Stimulated activated CD8-positive, alpha-beta memory T cell treated with anti-CD3 and anti-CD28 coated beads, Interleukin-2, amount 100 ng/mL, for 48 hours (primary cell): ENCODE data around the gene NDUFC2.
"Not testable (repeated sequence)": the region's sequence is repeated elsewhere in the genome, so short reads cannot be mapped to it uniquely, and the experiment has no call there.

Source experiments
- DNase-seq, 2 donors: peaks; one replicate each; pipeline ENCODE4 v3.0.0-alpha.2; 2020; ENCODE audit warnings: low read depth in 2 of 2

The NDUFC2 gene

DNA sequence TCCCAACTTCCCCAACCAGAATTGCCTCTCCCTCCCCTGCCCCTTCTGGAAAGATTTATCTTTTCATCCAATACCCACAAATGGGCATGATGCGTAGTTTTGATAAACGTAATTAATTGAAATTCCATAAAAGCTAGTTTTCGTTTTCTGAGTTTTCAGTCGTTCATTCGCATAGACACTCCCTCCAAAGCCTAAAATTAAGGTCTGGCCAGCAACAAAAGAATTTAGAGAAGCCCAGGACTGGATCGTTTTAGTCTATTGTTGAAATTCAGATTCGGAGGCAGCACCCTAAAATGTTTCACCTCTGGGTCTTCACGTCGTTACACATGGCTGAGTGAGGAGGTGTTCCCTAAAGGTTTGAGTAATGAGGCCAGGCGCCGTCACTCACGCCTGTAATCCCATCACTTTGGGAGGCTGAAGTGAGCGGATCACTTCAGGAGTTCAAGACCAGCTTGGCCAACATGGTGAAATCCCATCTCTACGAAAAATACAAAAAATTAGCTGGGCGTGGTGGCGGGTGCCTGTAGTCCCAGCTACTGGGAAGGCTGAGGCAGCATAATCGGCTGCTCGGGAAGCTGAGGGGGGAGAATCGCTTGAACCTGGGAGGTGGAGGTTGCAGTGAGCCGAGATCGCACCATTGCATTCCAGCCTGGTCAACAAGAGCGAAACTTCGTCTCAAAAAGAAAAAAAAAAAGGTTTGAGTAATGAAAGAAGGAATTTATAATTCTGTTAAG, 589 bp upstream of the NDUFC2 start:
- DNase-seq, result no peak

DNA sequence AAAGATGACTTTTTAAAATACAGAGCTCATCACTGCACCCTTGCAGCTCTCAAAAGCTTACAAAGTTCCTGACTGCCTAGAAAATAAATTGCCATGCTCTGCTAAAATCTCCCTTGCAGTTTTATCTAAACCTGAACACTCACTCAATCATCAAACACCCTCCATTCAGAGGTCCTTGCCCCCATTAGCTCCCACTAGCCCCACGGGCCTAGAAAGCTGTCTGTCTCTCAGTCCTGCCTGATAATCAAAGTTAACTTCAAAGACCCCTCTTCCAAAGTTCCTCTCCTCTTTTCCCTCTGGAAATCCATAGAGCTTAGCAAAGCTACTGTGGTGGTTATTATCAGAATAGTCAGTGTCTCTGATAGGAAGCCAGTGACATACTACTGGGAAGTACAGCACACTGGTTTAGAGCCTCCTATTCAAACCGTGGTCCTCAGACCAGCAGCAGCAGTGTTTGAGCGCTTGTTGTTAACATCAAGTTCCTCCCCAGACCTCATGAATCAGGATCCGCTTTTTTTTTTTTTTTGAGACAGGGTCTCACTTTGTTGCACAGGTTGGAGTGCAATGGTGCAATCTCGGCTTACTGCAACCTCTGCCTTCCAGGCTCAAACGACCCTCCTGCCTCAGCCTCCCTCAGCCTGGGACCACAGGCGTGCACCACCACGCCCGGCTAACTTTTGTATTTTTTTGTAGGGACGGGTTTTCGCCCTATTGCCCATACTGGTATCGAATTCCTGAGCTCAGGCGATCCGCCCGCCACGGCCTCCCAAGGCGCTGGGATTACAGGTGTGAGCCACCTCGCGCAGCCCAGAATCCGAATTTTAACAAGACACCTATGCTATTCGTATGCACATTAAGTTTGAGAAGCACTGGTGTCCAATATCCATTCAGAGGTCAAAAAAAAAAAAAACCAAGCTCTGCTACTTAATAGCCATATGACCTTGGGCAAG, 1.2 kb downstream of the NDUFC2 start:
- no peak for DNase-seq

DNA sequence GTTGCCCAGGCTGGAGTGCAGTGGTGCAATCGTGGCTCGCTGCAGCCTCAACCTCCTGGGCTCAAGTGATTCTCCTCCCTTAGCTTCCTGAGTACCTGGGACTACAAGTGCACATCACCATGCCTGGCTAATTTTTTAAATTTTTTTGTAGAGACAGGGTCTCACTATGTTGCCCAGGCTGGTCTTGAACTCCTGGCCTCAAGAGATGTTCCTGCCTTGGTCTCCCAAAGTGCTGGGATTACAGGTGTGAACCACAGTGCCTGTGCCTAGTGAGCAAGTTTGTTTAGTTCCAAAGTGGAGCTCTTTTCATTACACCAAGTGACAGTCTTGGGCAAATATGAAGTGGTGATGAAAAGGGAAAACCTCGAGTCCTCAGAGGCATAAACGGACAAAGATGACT, 2.1 kb downstream of the NDUFC2 start:
- DNase-seq, result not testable (repeated sequence)

DNA sequence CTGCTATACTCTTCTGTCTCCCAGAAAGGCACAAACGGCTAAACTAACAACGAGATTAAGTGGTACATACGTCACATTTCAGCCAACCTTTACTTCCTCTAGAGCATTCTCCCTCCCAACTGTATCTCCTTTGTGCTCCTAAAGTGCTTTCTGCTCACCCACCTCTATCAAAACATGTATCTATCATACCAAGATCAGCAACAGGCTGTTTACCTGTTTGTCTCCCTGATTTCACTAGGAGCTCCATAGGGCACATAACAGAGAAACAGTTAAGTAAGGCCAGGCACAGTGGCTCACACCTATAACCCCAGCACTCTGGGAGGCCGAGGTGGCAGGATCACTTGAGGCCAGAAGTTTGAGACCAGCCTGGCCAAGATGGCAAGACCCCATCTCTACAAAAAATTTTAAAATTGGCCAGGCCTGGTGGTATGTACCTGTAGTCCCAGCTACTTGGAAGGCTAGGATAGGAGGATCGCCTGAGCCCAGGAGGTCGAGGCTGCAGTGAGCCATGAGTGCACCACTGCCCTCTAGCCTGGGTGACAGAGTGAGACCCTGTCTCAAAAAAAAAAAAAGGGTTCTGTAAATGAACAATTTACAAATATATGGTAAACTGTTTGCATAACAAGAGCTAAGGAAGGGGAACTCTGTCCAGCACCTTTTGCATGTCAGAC, 2.8 kb downstream of the NDUFC2 start:
- no peak for DNase-seq

DNA sequence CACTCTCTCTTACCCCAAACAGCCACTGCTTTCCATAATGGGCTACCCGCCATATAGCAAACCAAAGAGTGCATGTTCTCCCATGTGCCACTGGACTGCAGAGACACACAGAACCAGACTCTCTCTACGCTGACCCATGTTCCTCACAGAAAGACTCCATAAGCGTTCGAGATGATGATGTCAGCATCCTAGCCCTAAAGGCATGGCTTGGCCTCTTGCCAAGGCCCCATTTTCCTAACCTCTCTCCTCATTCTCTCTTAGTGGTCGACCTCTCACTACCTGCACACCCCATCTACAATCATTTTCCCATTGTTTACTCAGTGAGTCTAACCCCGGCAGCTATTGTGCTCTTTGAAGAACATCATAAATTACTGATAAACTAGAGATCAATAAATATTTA, 4.9 kb downstream of the NDUFC2 start:
- no peak for DNase-seq

DNA sequence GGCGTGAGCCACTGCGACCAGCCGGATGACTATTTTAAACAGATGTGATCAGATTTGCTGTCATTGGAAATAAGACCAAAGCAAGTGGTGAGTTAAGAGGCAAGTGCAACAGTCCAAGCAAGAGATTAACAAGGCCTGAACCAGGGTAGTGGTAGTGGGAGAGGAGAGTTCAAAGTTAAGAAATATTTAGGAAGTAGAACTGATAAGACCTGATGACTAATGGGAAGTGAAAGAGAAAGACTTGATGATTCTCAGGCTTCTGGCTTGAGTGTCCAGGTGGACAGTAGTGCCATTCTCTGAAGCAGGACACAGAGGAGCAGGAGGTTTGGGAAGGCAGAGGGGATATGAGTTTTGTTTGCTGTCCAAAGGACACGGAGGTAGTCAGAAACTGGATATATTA, 7.2 kb downstream of the NDUFC2 start:
- no peak for DNase-seq

DNA sequence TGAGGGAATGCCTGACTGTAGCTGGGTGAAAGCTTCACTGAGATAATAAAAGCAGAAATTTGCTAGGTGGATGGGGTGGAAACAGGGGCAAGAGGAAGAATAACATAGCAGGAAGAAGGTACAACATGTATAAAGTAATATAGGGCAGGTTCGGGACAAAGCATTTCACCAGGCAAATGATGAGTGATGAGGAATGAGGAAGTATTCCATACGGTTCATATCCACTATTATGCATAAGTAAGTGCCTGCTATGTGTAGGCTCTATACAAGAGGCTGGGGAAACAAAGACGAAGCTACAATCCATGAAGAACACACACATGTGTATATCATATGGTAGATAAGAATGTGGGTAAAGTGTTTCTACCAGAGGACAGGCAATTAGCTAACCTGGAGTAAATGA, 7.9 kb downstream of the NDUFC2 start:
- DNase-seq, result no peak

DNA sequence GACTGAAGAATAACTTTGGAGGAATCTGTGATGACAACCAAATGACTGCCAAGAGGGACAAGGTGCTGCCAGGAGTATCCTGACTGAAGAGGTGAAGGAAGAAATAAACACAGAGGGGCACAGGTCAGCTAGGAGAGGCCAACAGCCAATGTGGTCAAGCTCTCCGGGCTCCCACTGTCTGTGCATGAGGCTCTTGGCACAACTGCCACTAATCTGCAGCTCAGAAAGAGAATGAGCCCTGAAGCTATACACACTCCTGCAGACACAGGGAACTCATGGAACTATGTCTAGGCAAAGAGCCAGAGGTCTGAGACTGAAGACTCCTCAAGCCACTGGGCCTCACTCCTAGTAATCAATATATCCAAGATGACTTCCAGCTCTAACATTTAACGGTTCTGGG, 9.0 kb downstream of the NDUFC2 start:
- no peak for DNase-seq

DNA sequence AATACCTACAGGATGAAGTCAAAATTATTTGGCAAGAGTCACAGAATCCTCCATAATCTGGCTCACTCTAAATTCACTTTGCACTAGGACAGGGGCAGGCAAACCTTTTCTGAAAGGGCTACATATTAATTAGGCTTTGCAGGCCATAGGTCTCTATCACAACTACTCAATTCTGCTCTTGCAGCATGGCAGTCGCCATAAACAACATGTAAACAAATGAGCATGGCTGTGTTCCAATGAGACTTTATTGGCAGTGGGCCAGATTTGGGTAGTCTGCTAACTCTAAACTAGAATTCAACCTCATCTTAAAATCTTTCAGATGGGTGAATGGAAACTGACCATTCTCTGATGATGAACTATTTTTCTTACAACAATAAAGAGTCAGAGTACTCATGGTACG, 10.2 kb downstream of the NDUFC2 start:
- DNase-seq, result no peak

DNA sequence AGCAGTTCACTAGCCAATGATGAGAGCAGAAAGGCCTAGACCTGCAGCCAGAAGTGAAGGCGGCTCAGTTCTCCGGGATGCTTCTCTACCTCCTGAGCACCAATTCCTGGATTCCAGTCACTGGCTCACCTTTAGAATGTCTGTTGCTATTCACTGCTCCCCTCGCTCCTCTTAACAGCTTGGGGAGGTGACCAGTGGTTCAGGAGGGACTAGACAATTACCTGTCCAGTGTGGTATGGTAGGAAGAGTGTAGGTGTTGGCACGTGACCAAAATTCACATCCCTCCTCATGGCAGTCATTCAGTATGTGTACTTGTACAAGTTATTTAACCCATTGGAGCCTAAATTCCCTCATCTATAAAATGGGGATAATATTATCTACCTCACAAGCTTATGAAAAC, 12.0 kb downstream of the NDUFC2 start:
- no peak for DNase-seq

DNA sequence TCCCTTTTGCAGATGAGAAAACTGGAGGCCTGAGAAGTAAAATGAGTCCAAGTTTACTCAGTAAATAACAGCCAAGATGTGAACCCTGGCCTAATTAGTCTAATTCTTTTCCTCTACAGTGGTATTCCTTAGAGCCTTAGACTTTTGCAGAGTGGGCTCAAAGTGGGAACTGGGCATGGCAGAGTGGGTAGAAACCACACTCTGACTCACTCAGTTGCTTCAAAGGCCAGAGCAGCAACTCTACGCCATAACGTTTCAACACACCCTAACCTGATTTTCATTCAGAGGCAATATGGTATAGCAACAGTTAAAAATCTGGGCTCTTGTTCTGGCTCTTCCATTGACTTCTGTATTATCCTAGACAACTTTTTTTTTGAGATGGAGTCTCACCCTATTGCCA, 13.2 kb downstream of the NDUFC2 start:
- no peak for DNase-seq

DNA sequence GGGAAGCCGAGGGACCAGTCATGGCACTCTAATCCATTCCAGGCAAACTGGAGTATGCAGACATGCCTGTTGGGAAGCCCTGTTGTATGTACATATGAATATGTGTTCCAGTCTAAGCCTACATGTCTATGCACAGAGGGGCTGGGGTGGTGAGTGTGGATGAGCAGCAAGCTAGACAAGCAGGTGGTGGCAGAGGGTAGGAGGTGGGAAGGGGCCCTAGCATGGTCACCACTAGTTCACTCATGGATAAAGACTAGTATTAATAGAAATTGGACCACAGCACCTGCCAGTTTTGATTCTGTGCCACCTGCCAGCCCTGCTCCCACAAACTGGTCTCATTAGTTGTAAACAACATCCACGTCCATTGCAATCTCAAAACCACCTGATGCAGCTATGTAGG, 14.5 kb downstream of the NDUFC2 start:
- no peak for DNase-seq

DNA sequence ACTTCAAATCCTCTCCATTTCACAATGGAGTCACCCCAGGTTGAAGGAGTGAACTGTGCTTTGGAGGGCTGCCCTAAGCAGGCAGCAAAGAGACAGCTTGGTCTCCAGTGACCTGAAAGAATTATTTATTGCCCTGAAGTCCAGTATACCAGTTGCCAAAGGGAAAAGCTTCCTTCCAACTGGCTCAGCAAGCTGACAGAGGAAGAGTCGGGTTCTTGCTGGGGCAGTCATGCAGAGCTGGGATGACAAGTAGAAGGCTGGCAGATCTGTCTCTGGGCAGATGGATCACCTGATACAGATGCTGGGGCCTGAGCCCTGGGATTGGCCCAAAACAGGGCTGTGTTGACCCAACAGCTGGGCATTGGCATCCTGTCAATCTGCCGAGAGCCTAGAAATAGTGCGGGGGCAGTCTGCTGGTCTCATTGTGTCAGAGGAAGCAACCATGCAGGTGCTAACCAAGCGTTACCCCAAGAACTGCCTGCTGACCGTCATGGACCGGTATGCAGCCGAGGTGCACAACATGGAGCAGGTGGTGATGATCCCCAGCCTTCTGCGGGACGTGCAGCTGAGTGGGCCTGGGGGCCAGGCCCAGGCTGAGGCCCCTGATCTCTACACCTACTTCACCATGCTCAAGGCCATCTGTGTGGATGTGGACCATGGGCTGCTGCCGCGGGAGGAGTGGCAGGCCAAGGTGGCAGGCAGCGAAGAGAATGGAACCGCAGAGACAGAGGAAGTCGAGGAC, 16.1 kb downstream of the NDUFC2 start, which contains the start of gene THRSP:
THRSP (plus strand) TSS at position 422 of the 742 bp plus-strand sequence; CDS start at position 443, 21 bp downstream.
- DNase-seq, result no peak

DNA sequence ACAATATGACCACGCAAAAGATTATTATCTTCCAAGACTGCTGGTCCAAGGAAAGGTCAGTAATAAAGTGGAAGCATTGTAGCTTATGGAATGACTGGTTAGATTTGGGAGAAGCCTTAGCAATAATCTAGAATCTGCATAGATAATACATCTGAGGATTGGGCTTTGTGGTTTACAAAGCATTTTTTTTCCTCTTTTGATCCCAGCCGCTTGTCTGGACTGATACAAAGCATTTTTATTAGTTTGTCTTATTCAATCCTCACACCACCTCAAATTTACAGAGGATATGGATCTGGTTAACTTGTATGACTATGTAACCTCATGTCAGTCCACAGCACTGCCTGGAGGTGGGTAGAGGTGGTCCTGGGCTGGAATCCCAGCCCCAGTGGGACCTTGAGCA, 17.0 kb downstream of the NDUFC2 start:
- DNase-seq, result no peak

DNA sequence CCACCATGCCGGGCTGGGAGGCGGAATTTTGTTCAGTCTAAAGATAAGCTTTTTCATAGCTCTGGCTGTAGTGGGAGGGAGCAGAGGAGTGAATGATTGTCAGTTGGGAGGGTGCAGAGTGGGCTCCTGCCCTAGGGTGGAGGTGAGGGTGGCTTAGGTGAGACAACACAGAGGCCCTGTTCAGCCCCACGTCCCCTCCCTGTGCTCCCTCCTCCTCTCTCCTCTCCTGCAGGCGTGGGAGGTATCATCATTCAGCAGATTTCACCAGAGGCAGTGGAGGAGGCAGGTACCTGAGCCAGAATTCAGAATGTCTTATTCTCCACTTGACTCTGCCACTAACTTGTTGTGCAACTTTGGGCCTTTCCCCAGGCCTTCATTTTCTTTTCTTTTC, 17.7 kb downstream of the NDUFC2 start:
- no peak for DNase-seq

DNA sequence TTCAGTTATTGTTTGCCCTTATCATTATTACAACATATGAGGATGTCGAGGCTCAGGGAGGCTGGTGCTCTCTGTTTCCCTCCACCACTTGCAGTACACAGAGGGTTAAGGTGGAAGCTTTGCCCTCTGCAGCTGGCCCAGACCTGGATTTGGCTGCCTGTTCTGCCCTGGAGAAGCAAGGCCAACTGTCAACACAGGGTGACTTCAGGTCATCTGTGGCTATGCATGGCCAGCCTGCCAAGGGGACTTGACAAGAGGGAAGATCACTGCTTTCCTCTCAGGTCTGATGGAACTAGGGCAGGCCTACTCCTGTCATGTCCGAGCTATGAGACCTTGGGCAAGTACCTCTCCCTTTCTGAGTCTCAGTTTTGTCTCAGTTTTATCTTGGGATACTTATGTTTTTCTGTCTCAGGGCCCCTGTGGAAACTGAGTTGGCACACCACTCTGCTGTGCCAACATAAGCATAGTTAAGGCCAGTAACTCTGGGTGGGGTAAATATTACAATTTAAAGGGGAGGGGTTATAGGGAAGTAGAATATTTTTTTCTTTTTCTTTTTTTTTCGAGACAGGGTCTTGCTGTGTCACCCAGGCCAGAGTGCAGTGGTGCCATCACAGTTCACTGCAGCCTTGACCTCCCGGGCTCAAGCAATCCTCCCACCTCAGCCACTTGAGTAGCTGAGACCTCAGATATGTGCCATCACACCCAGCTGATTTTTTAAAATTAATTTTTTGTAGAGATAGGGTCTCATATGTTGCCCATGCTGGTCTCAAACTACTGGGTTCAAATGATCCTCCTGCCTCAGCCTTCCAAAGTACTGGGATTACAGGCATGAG, 18.4 kb downstream of the NDUFC2 start:
- DNase-seq, result no peak

DNA sequence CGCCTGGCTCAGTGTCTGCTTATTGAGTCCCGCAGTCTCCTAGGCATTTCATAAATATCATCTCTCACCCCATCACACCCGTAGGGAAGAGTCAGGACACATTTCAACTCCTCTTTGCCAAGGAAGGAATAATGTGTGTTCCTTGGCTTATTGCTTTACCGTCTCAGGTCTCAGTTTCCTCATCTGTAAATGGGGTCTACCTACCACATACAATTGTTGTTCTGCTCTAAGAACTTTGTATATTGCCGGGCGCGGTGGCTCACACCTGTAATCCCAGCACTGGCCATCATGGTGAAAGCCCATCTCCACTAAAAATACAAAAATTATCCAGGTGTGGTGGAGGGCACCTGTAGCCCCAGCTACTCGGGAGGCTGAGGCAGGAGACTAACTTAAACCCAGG, 19.1 kb downstream of the NDUFC2 start:
- DNase-seq, result no peak

DNA sequence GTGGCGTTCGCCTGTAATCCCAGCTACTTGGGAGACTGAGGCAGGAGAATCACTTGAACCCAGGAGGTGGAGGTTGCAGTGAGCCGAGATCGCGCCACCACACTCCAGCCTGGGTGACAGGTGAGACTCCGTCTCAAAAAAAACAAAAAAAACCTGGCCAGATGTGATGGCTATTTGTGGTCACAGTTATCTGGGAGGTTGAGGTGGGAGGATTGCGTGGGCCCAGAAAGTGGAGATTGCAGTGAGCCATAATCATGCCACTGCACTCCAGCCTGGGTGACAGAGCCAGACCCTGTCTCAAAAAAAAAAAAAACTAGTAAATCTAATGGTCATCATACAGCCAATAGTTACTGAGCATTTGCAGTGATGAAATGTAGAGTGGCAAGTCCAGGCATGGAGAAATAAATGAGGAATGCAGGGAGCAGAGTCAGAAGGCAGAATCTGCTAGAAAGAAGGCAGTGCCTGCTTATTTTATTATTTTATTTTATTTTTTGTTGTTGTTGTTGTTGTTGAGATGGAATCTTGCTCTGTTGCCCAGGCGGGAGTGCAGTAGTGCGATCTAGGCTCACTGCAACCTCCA, 19.8 kb downstream of the NDUFC2 start:
- DNase-seq, result not testable (repeated sequence)

DNA sequence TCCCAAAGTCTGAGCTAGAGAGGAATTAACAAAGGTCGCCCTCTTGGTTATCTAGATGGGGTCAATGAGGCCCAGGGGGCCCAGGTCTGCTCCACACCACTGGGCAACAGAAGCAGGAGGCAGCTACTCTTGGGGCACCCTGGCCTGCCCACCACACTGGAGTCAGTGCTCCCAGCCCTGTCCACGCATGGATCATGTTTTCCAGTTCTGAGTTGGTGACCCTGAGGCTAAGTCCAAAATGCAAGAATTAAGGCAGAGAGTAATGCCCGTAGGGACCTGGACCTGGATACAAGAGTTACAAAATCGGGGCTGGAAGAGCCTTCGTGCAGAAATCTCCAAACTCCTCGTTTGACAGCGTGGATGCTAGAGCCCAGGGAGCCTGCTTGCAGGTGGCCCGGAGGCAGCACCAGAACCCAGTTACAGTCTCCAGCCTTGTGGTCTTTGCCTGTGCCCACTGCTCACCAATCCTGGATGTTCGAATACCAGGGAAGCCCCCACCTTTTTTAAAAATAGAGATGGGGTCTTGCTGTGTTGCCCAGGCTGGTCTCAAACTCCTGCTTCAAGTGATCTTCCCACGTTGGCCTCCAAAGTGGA, 22.1 kb downstream of the NDUFC2 start:
- DNase-seq, result no peak

DNA sequence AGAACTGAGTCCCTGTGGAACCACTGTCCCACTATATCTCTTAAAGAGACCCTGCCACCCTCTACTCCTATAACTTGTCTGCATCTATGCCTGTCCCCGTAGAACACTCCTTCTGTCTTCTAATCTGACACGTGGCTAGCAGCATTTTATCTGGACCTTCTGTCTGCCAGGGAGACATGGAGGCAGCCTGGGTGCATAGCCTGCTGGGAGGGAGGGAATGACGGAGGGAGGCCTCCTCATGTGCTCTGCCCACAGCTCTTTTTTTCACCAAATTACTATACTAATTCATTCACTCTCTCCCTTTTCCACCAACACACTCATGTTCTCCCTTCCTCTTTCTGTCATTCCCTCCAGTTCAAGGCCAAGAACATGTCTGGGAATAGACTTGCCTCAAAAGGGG, 23.6 kb downstream of the NDUFC2 start:
- DNase-seq, result no peak
